Kidney epithelial cell (primary cell): Measurements from ENCODE around the gene KDM2B. TPM values are rescaled to one million over a fixed set of nuclear protein-coding genes. Genes with fewer than 3 reads are reported as not detected.

ENCODE experiments used
- DNase-seq: peaks from one replicate; pipeline ENCODE4 v3.0.0-alpha.2; 2010; ENCODE audit warnings: low read depth
- H3K27me3 ChIP-seq: 2 replicates; pipeline ENCODE4 v1.6.0; 2011; ENCODE audit warnings: low read length; ENCODE audit not compliant: control insufficient read depth, insufficient read depth
- H3K36me3 ChIP-seq: 2 replicates; pipeline ENCODE4 v1.5.1; 2011; ENCODE audit warnings: low read length; ENCODE audit not compliant: control insufficient read depth, insufficient read depth
- H3K4me3 ChIP-seq: 2 replicates; pipeline ENCODE4 v1.5.1; 2011; ENCODE audit warnings: low read depth, mild to moderate bottlenecking, control low read depth, low read length
- total RNA-seq: library from RNA; depleted of rRNA; stranded (reverse); fragments of >200 nt; gene quantifications from 2 replicates; pipeline ENCODE4 v1.2.3, GENCODE V29; 2015
- TF ChIP-seq, protein P1 (sequence below): IDR thresholded peaks from 2 replicates; pipeline ENCODE4 v1.5.1; 2011; ENCODE audit warnings: mild to moderate bottlenecking, moderate library complexity, low read length, control low read depth, inconsistent platforms; ENCODE audit not compliant: insufficient read depth, poor library complexity, severe bottlenecking

KDM2B gene
- total RNA-seq, 1 donor from 2014 or later = 34.7 TPM

DNA sequence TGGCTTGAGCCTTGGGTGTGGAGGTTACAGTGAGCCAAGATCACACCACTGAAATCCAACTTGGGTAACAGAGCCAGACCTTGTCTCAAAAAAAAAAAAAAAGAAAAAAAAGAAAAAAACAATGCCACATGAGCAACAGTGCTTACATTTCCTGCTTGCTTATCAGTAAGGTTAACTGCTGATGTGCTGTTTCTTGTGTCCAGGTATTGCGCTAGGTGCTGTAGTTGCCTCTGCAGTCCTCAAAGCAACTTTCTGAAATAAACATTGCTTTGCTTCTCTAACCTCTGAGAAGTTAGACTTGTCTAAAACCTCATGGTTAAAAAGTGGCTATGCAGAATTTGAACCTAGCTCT lies 156.2 kb downstream of the KDM2B start:
- DNase-seq = no peak
- H3K27me3 ChIP-seq = no peaks in the 10 kb centered on the region
- peaks cover 2% of the 10 kb centered on the region for H3K36me3 ChIP-seq
- TF ChIP-seq, protein P1, sequence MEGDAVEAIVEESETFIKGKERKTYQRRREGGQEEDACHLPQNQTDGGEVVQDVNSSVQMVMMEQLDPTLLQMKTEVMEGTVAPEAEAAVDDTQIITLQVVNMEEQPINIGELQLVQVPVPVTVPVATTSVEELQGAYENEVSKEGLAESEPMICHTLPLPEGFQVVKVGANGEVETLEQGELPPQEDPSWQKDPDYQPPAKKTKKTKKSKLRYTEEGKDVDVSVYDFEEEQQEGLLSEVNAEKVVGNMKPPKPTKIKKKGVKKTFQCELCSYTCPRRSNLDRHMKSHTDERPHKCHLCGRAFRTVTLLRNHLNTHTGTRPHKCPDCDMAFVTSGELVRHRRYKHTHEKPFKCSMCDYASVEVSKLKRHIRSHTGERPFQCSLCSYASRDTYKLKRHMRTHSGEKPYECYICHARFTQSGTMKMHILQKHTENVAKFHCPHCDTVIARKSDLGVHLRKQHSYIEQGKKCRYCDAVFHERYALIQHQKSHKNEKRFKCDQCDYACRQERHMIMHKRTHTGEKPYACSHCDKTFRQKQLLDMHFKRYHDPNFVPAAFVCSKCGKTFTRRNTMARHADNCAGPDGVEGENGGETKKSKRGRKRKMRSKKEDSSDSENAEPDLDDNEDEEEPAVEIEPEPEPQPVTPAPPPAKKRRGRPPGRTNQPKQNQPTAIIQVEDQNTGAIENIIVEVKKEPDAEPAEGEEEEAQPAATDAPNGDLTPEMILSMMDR = no peak
- H3K4me3 ChIP-seq = no peak overlapping the region

DNA sequence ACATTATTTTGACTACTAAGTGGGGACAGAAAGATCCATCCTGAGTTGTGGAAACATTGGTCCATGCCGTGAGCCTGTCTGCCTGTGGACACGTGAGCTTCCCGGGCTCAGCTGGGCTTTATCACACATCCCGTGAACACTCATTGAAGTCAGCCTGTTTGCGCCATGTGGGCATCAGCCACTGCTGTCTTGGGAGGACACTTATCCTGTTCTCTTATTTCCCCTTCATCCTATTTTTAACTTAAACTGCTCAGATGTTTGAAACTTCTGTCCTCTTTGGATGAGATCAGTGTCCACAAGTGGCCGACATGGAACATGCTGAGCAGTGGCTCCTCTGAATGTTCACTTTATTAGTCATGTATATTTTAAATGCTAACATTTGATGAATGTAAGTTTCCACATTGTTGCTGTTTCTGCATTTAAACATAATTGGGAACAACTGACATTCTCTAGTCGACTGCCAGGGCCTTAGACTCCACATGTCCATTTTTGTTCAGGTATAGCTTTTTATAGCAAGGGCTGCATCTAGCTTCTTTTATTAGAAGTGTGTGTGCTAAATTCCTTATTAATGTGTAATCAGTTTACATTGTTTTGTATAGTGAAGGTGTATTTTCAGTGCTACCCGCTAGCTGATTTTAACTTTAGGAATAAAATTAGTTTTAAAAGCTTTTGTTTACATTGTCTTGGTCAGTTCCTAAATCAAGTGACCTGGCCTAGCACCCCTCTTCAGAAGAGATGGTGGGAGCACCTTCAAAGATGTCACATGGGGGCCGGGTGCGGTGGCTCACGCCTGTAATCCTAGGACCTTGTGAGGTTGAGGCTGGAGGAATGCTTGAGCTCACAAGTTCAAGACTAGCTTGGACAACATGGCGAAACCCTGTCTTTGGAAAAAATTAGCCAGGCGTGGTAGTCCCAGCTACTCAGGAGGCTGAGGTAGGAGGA lies 156.9 kb downstream of the KDM2B start:
- no peaks in the 10 kb centered on the region for H3K27me3 ChIP-seq
- peaks cover 2% of the 10 kb centered on the region for H3K36me3 ChIP-seq
- H3K4me3 ChIP-seq = no peak overlapping the region
- TF ChIP-seq, protein P1 = no peak
- no peak for DNase-seq

DNA sequence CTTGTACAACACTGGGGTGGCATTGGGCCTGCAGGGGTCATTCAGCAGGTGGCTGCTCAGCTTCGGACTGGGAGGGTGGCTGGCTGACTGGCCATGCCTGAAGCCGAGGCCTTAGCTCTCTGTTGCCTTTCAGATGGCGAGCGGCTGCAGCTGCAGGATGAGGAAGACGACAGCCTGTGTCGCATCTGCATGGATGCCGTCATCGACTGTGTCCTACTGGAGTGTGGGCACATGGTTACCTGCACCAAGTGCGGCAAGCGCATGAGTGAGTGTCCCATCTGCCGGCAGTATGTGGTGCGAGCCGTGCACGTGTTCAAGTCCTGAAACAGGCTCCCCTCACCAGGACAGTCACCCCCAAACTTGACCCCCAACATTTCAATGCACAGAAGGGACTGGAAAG lies 157.6 kb downstream of the KDM2B start:
- TF ChIP-seq, protein P1 = no peak
- DNase-seq = no peak
- Histone ChIP-seq H3K27me3 (no peaks in the 10 kb centered on the region), H3K4me3 (no peak overlapping the region), H3K36me3 (peaks cover 2% of the 10 kb centered on the region)

- DNase-seq = no peak
- TF ChIP-seq, protein P1 = no peak
- H3K27me3 ChIP-seq = no peaks in the 10 kb centered on the region
- H3K36me3 ChIP-seq = peaks cover 2% of the 10 kb centered on the region
- no peak overlapping the region for H3K4me3 ChIP-seq
These were observed 160.7 kb downstream of the KDM2B start for GRCh38 chr12:121420109-121420508.

DNA sequence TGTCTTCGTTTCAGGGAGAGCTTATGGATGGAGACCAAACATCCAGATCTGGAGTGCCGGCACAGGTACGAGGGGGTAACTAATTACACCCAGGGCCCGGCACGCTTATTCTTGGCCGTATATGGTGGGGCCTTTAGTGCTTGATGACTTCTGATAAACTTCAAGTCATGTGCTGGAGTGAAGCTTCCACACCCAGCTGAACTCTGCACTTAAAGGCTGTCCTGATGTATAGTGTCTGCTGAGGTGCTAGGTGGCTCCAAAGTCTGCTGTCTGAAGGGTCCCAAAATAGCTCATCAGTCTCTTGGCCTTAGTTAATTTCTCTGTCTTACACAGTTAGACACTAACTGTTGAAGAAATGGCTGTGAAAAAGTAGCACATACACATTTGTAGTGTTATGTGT lies 163.0 kb downstream of the KDM2B start:
- TF ChIP-seq, protein P1 = no peak
- Histone ChIP-seq H3K4me3 (no peak overlapping the region), H3K36me3 (no peaks in the 10 kb centered on the region), H3K27me3 (no peaks in the 10 kb centered on the region)
- no peak for DNase-seq
